IPS-18a (cell line): ENCODE data around the gene ATP6V0E1.

Experiments used
- H3K27ac ChIP-seq: one replicate; pipeline ENCODE4 v1.5.1; 2013; ENCODE audit warnings: low read length
- H3K27me3 ChIP-seq: one replicate; pipeline ENCODE4 v1.6.1; 2013; ENCODE audit warnings: mild to moderate bottlenecking, low read length; ENCODE audit not compliant: control insufficient read depth, insufficient read depth
- H3K36me3 ChIP-seq: one replicate; pipeline ENCODE4 v1.6.1; 2013; ENCODE audit warnings: low read depth, low read length; ENCODE audit not compliant: control insufficient read depth
- H3K4me1 ChIP-seq: one replicate; pipeline ENCODE4 v1.6.1; 2013; ENCODE audit warnings: low read depth, low read length; ENCODE audit not compliant: control insufficient read depth
- H3K4me3 ChIP-seq: one replicate; pipeline ENCODE4 v1.5.1; 2013; ENCODE audit warnings: low read length
- H3K9ac ChIP-seq: one replicate; pipeline ENCODE4 v1.6.1; 2013; ENCODE audit warnings: mild to moderate bottlenecking, low read length, moderate library complexity
- H3K9me3 ChIP-seq: one replicate; pipeline ENCODE4 v1.6.1; 2013; ENCODE audit warnings: low read depth, low read length; ENCODE audit not compliant: control insufficient read depth

Gene ATP6V0E1

DNA sequence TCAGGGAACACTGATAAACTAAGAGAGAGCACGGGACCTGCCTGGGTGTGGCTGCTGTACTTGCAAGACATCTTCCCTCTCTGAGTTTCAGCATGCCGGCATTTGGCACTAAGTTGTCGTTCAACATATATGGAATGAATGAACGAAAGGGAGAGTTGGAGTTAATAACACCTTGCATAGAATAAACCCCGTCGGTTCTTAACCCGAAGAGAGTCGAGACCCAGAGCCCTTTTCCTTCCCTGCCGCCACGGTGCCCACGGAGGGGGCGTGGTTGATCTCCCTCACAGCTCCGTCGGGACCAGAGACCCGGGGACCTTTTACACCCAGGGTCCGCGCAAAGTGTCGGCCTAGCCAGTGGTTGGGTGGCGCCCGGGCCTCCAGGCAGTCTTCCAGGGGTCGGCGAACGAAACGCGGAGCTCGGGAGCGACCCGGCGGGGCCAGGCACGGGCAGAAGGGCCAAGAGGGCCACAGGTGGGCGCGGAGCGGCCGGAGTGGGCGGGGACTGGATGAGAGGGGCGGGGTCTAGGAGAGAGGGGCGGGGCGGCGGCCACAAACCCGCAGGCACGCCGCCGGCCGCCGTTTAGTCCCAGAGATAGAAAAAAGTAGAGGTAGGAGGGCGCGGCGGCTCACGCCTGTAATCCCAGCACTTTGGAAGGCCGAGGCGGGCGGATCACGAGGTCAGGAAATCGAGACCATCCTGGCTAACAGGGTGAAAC is 25.1 kb upstream of the ATP6V0E1 start:
- Histone ChIP-seq H3K4me1 (no peaks in the 10 kb centered on the region), H3K9ac (peak overlapping the region; percentile 82), H3K9me3 (no peaks in the 10 kb centered on the region), H3K27me3 (peaks cover 16% of the 10 kb centered on the region), H3K27ac (no peak overlapping the region), H3K4me3 (peak overlapping the region; percentile 89), H3K36me3 (peaks cover 8% of the 10 kb centered on the region)

DNA sequence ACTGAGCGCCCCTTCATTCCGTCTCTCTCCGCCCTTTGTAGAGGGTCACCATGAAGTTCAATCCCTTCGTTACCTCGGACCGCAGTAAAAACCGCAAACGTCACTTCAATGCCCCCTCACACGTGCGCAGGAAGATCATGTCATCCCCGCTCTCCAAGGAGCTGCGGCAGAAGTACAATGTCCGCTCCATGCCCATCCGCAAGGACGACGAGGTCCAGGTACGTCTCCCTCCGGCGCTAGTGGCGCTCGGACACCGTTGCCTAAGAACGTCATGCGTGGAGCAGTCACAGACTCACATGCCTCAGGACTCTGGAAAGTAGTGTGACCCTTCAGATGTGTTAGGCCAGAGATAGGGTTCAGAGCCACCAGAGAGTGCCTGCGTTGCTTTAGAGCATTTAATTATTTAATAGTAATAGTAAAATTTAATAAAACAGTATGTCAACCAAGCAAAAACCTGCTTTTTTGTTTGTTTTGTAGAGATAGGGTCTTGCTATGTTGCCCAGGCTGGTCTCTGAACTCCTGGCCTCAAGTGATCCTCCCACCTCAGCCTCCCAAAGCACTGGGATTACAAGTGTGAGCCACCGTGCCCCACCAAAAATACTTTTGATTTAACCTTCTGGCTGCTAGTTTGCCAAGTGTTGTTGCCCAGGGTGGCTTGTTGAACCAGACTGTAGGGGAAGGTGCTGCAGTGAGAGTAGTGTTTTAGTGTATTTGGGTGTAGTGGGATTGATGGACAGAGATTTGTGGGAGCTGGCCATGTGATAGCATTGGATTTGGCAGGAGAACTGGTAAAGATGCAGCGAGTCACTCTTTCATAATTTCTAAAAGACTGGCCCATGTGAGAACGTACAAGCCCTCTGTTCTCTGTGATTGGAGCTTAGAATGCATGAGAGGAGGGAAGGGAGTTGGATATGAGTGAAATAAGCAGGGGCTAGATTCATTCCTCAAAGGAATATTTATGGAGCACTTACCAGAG is 23.5 kb upstream of the ATP6V0E1 start:
- H3K36me3 ChIP-seq, result peaks cover 8% of the 10 kb centered on the region
- H3K27ac ChIP-seq, result no peak overlapping the region
- no peaks in the 10 kb centered on the region for H3K4me1 ChIP-seq
- no peaks in the 10 kb centered on the region for H3K9me3 ChIP-seq
- H3K4me3 ChIP-seq, result peak overlapping the region; percentile 89
- H3K9ac ChIP-seq, result peak overlapping the region; percentile 82
- peaks cover 16% of the 10 kb centered on the region for H3K27me3 ChIP-seq

DNA sequence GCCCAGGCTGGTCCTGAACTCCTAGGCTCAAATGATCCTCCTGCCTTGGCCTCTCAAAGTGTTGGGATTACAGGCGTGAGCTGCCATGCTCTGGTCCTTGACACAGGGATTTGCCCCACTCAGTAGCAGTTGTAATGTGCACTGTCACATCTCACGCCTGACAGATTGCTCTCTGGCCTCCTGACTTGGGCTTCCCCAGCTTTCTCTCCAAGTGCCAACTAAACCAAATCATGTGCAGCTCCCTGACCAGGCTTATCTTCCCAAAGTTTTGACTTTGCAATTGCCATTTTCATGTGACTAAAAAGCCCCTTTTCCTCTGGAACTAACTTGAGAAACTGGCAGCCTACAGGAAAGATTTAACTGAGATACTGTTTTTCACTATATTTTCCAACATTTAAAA is 13.7 kb upstream of the ATP6V0E1 start:
- Histone ChIP-seq H3K9ac (no peak overlapping the region), H3K9me3 (no peaks in the 10 kb centered on the region), H3K36me3 (peaks cover 13% of the 10 kb centered on the region), H3K4me3 (no peak overlapping the region), H3K27me3 (no peaks in the 10 kb centered on the region), H3K27ac (no peak overlapping the region), H3K4me1 (no peaks in the 10 kb centered on the region)

DNA sequence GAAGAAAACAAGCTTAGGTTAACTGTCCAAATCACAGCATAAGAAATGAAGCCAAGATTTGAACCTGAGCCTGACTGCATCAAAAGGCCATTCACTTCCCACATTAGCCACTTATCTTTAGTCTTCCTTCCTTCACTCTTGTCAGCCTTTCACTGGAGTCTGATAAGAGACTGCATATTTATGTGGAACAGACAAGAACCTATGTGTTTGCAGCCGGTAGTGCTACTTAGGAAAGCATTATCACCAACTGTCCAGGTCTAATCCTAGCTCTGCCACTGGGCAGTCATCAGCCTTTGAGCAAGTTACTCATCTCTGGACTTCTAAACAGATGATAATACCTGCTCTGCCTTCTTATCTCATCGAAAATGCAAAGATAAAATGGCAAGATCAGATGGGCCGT is 12.1 kb upstream of the ATP6V0E1 start:
- H3K36me3 ChIP-seq, result peaks cover 8% of the 10 kb centered on the region
- no peaks in the 10 kb centered on the region for H3K4me1 ChIP-seq
- H3K9me3 ChIP-seq, result no peaks in the 10 kb centered on the region
- no peak overlapping the region for H3K27ac ChIP-seq
- H3K4me3 ChIP-seq, result no peak overlapping the region
- H3K9ac ChIP-seq, result no peak overlapping the region
- H3K27me3 ChIP-seq, result no peaks in the 10 kb centered on the region

DNA sequence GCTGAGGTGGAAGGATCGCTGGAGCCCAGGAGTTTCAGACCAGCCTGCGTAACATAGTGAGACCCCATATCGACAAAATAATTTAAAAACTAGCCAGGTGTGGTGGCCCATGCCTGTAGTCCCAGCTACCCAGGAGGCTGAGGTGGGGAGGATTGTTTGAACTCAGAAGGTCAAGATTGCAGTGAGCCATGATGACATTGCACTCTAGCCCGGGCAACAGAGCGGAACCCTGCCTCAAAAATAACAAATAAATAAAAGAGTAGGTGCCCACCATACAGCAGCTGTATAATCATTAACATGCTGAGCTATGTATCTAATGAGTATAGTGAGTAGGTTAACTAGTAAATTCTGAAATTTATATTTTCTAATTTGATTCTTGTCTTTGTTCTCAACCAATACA is 11.0 kb upstream of the ATP6V0E1 start:
- Histone ChIP-seq H3K27me3 (no peaks in the 10 kb centered on the region), H3K27ac (no peak overlapping the region)

DNA sequence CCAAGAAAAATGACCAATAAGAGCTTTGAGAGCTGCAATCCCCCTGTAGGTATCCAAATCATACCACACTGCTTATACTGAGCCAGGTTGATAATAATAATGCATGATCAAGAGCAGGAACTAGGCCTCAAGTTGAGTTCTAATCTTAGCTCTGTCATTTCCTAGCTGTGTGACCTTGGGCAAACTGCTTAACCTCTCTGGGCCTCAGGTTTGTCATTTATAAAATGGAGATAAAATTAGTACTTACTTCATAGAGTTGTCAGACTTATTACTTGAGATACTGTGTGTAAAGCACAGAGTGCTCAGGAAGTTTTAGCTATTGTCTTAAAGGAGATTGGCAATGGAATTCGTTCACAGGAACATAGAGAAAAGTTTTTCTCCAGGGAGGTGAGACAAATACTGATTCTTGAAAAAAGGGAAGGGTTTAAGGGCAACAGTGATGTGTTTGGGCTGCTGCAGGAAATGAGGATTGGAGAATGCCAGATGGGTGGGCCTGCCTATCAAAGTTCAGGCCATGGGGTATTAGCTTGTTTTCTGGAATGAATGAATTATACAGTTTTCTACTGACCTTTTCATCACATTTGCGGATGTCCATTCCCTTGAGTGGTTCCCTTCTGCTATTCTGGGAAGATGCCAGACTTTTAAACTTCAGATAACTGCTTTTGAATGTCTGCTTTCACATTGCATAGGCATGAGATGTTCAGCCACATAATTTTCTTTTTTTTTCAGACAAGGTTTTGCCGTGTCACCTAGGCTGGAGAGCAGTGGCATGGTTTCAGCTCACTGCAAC is 10.2 kb upstream of the ATP6V0E1 start:
- Histone ChIP-seq H3K27me3 (no peaks in the 10 kb centered on the region), H3K27ac (no peak overlapping the region), H3K4me1 (no peaks in the 10 kb centered on the region), H3K36me3 (peaks cover 5% of the 10 kb centered on the region), H3K9me3 (no peaks in the 10 kb centered on the region), H3K4me3 (no peak overlapping the region), H3K9ac (no peak overlapping the region)

More for the DNA sequence above, 11.0 kb upstream of the ATP6V0E1 start:
- no peaks in the 10 kb centered on the region for H3K4me1 ChIP-seq
- H3K9ac ChIP-seq, result no peak overlapping the region
- H3K36me3 ChIP-seq, result peaks cover 8% of the 10 kb centered on the region
- H3K9me3 ChIP-seq, result no peaks in the 10 kb centered on the region
- H3K4me3 ChIP-seq, result no peak overlapping the region

DNA sequence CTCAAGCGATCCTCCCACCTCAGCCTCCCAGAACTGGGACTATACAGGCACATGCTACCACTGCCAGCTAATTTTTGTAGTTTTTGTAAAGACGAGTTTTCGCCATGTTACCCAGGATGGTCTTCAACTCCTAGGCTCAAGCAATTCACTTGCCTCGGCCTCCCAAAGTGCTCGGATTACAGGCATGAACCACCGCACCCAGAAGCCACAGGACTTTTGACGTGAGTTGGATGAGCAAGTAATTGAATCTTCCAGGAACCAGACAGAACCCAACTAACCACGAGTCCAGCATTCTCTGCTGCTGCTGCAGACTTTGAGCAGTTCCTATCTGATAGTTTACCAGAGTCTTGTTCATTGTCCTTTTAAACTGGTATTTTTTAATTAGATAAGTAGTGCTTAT is 9.6 kb upstream of the ATP6V0E1 start:
- Histone ChIP-seq H3K4me1 (no peaks in the 10 kb centered on the region), H3K27me3 (no peaks in the 10 kb centered on the region), H3K27ac (no peak overlapping the region)

DNA sequence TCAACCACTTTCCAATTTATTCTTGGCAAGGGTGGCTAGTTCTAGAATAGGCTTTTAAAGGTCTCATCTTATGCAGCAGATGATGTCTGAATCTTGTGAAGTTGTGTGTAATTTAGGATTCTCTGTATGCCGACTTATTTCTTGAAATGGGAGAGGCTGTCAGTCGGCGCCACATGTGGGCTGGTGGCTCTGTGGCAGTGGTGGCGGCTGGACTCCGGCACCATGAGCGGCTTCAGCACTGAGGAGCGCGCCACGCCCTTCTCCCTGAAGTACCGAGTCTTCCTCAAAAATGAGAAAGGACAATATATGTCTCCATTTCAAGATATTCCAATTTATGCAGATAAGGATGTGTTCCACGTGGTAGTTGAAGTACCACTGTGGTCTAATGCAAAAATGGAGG is 8.3 kb upstream of the ATP6V0E1 start:
- no peaks in the 10 kb centered on the region for H3K4me1 ChIP-seq
- H3K4me3 ChIP-seq, result no peak overlapping the region
- no peak overlapping the region for H3K27ac ChIP-seq
- H3K36me3 ChIP-seq, result no peaks in the 10 kb centered on the region
- no peaks in the 10 kb centered on the region for H3K27me3 ChIP-seq
- H3K9me3 ChIP-seq, result no peaks in the 10 kb centered on the region
- H3K9ac ChIP-seq, result no peak overlapping the region

More for the DNA sequence above, 9.6 kb upstream of the ATP6V0E1 start:
- H3K4me3 ChIP-seq, result no peak overlapping the region
- H3K9ac ChIP-seq, result no peak overlapping the region
- H3K9me3 ChIP-seq, result no peaks in the 10 kb centered on the region
- H3K36me3 ChIP-seq, result peaks cover 3% of the 10 kb centered on the region

DNA sequence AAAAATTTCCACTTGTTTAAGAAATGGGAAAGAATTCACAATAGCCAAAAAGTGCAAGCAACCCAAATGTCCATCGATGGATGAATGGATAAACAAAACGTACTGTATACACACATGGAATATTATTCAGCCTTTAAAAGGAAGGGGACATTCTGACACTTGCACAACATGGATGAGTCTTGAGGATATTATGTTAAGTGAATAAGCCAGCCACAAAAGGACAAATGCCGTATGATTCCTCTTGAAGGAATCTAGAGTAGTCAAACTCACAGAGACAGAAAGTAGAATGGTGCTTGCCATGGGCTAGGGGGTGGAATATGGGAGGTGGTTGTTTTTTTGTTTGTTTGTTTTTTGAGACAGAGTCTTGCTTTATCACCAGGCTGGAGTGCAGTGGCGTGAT is 3.8 kb upstream of the ATP6V0E1 start:
- Histone ChIP-seq H3K4me3 (no peak overlapping the region), H3K27me3 (no peaks in the 10 kb centered on the region), H3K36me3 (no peaks in the 10 kb centered on the region), H3K9me3 (no peaks in the 10 kb centered on the region), H3K4me1 (no peaks in the 10 kb centered on the region), H3K9ac (no peak overlapping the region), H3K27ac (no peak overlapping the region)

DNA sequence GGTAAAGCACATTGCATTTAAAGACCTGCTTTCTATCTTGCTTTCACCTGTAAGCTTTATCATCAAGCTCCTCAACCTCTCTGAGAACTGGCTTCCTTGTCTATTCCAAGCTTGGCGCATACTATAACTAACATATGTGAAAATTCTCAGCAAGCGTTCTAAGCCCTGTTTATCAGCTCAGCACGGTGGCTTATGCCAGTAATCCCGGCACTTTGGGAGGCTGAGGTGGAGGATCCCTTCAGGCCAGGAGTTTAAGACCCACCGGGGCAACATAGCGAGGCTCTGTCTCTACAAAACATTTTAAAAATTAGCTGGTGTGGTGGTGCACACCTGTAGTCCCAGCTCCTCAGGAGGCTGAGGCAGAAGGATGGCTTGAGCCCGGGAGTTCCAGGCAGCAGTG is 1.6 kb upstream of the ATP6V0E1 start:
- H3K36me3 ChIP-seq, result no peaks in the 10 kb centered on the region
- no peaks in the 10 kb centered on the region for H3K4me1 ChIP-seq
- H3K27ac ChIP-seq, result no peak overlapping the region
- H3K9ac ChIP-seq, result no peak overlapping the region
- H3K4me3 ChIP-seq, result no peak overlapping the region
- no peaks in the 10 kb centered on the region for H3K9me3 ChIP-seq
- H3K27me3 ChIP-seq, result no peaks in the 10 kb centered on the region

DNA sequence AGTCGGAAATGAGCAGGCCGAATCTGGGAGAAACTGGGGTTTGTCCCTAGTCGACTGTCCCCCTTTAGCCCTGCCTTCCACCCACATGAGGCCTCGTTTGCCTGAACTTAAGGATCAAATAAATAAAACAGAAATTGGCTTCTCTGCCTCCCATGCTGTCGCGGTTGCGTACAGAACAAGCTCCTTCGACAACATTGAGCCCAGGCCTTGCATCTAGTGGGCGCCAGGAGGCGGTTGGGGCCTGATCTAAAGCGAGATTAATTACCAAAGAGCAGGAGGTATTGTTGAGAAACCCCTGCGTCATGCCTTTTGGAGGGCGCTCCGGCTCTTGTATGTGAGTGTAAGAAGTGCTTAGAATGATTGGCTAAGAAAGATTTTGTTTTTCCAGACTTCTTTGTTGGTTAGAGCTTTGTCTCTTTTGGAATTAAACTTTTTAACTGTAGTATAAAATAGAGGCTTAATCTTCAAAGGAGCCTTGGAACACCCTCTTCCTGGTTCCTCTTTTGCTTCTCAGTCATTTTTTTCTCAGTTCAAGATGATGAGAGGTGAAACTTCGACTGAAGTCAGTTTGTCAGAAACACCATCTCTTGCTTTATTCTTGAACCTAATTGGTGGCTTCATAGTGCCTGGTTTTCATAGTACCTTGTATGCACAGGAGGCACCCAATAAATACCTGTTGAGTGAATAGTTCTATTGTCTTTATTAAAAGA is 828 bp downstream of the ATP6V0E1 start:
- Histone ChIP-seq H3K27ac (peak overlapping the region; percentile 19), H3K9ac (peak overlapping the region; percentile 84), H3K36me3 (no peaks in the 10 kb centered on the region), H3K9me3 (no peaks in the 10 kb centered on the region), H3K4me3 (peak overlapping the region; percentile 91), H3K27me3 (no peaks in the 10 kb centered on the region), H3K4me1 (no peaks in the 10 kb centered on the region)
